ENCODE results near the gene NDUFB5.

The NDUFB5 gene

GRCh38 chr3:179604321-179605078, at the start of gene NDUFB5, which contains the start of gene MRPL47:
NDUFB5 (plus strand) TSS chr3:179604794; CDS start chr3:179604816, 22 bp downstream.
MRPL47 (minus strand) TSS chr3:179604638; CDS start chr3:179604624, 14 bp downstream.
- DNase-seq, result peak; percentile 94

- peak; percentile 59 for DNase-seq
These were observed 45.7 kb upstream of the NDUFB5 start for GRCh38 chr3:179558742-179559364.

- no peak for DNase-seq
These were observed 43.8 kb upstream of the NDUFB5 start for GRCh38 chr3:179560791-179561190.

- peak; percentile 100 for DNase-seq
These were observed 41.9 kb upstream of the NDUFB5 start, which contains the start of gene ACTL6A for GRCh38 chr3:179562591-179563270. ACTL6A (plus strand) TSS chr3:179562926; CDS start chr3:179563093, 167 bp downstream.

- DNase-seq, result peak; percentile 81
These were observed 41.3 kb upstream of the NDUFB5 start for GRCh38 chr3:179563271-179563783.

GRCh38 chr3:179565496-179565895, 39.1 kb upstream of the NDUFB5 start:
- no peak for DNase-seq

- DNase-seq, result no peak
These were observed 23.6 kb upstream of the NDUFB5 start for GRCh38 chr3:179580992-179581391.

GRCh38 chr3:179589143-179589542, 15.5 kb upstream of the NDUFB5 start:
- DNase-seq, result no peak

GRCh38 chr3:179590669-179591068, 13.9 kb upstream of the NDUFB5 start:
- DNase-seq, result no peak

- DNase-seq, result no peak
These were observed 13.3 kb upstream of the NDUFB5 start for GRCh38 chr3:179591313-179591712.

- no peak for DNase-seq
These were observed 5.1 kb upstream of the NDUFB5 start for GRCh38 chr3:179599531-179599930.

- DNase-seq, result no peak
These were observed 1.3 kb upstream of the NDUFB5 start for GRCh38 chr3:179603321-179603720.

GRCh38 chr3:179603831-179604230, 763 bp upstream of the NDUFB5 start:
- DNase-seq, result no peak

- no peak for DNase-seq
These were observed 2.0 kb downstream of the NDUFB5 start for GRCh38 chr3:179606534-179607085.

- DNase-seq, result peak; percentile 12
These were observed 4.5 kb downstream of the NDUFB5 start for GRCh38 chr3:179608931-179609720.

- DNase-seq, result no peak
These were observed 5.5 kb downstream of the NDUFB5 start for GRCh38 chr3:179610066-179610465.

GRCh38 chr3:179613807-179614206, 9.2 kb downstream of the NDUFB5 start:
- DNase-seq, result no peak

- DNase-seq, result no peak
These were observed 11.0 kb downstream of the NDUFB5 start for GRCh38 chr3:179615458-179616173.

GRCh38 chr3:179622023-179622422, 17.4 kb downstream of the NDUFB5 start:
- no peak for DNase-seq

- no peak for DNase-seq
These were observed 19.9 kb downstream of the NDUFB5 start for GRCh38 chr3:179624451-179624850.

- DNase-seq, result no peak
These were observed 26.3 kb downstream of the NDUFB5 start for GRCh38 chr3:179630753-179631451.

All from stimulated activated CD4-positive, alpha-beta T cell treated with anti-CD3 and anti-CD28 coated beads, Interleukin-15, amount 100 ng/mL, for 24 hours (primary cell).